Measurements from ENCODE around the gene CLK2. TPM values are rescaled to one million over a fixed set of nuclear protein-coding genes. Genes with fewer than 3 reads are reported as not detected.
A peak's percentile ranks its signal among the peaks of the same experiment; 100 is the strongest.

CLK2 gene
- polyA plus RNA-seq, 1 donor (not counting 4 experiments of a cell fraction or from before 2014, with no cell fraction given) = 45.3 TPM

GRCh38 chr1:155295183-155295941 is 22.1 kb upstream of the CLK2 start:
- Histone ChIP-seq H3K79me2 (ENCODE audit: control insufficient read depth, insufficient read depth, low read length) (no peaks in the 10 kb centered on the region), H3K4me2 (ENCODE audit: control insufficient read depth, extremely low read depth, insufficient read depth, low read depth, low read length) (peak overlapping the region; percentile 60)
- FAIRE-seq = no peak

GRCh38 chr1:155294520-155295182 is 21.3 kb upstream of the CLK2 start:
- Histone ChIP-seq H3K4me1 (ENCODE audit: control insufficient read depth, extremely low read depth, insufficient read depth, low read length) (peaks cover 12% of the 10 kb centered on the region), H3K9ac (ENCODE audit: control insufficient read depth, extremely low read depth, insufficient read depth, low read length) (no peak overlapping the region), H3K27me3 (ENCODE audit: control insufficient read depth, extremely low read depth, insufficient read depth, low read length) (peaks cover 18% of the 10 kb centered on the region), H3K4me2 (ENCODE audit: control insufficient read depth, extremely low read depth, insufficient read depth, low read depth, low read length) (no peak overlapping the region), H3K27ac (ENCODE audit: control insufficient read depth, insufficient read depth, low read length) (no peak overlapping the region), H3K9me1 (ENCODE audit: control insufficient read depth, extremely low read depth, insufficient read depth, low read length) (no peaks in the 10 kb centered on the region), H3K9me3 (ENCODE audit: control insufficient read depth, low read depth, low read length) (no peaks in the 10 kb centered on the region), H3K4me3 (ENCODE audit: control insufficient read depth in 2 of 3, extremely low read depth in 1 of 3, insufficient read depth in 2 of 3, low read depth in 1 of 3, low read length in 3 of 3) (no peak overlapping the region), H3K36me3 (ENCODE audit: control insufficient read depth in 2 of 2, extremely low read depth in 1 of 2, insufficient read depth in 2 of 2, low read length in 2 of 2) (no peaks in the 10 kb centered on the region), H2AFZ (ENCODE audit: control insufficient read depth, low read length) (no peak overlapping the region), H3K79me2 (ENCODE audit: control insufficient read depth, insufficient read depth, low read length) (no peaks in the 10 kb centered on the region), H4K20me1 (ENCODE audit: control insufficient read depth, extremely low read depth, insufficient read depth, low read length) (no peaks in the 10 kb centered on the region)
- TF ChIP-seq EZH2 (IDR thresholded peaks at IDR 0.05; ENCODE audit: low read length) = no peak
- TF ChIP-seq, protein P1, sequence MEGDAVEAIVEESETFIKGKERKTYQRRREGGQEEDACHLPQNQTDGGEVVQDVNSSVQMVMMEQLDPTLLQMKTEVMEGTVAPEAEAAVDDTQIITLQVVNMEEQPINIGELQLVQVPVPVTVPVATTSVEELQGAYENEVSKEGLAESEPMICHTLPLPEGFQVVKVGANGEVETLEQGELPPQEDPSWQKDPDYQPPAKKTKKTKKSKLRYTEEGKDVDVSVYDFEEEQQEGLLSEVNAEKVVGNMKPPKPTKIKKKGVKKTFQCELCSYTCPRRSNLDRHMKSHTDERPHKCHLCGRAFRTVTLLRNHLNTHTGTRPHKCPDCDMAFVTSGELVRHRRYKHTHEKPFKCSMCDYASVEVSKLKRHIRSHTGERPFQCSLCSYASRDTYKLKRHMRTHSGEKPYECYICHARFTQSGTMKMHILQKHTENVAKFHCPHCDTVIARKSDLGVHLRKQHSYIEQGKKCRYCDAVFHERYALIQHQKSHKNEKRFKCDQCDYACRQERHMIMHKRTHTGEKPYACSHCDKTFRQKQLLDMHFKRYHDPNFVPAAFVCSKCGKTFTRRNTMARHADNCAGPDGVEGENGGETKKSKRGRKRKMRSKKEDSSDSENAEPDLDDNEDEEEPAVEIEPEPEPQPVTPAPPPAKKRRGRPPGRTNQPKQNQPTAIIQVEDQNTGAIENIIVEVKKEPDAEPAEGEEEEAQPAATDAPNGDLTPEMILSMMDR (optimal IDR thresholded peaks at IDR 0.05 in 1 of 3, IDR thresholded peaks at IDR 0.05 in 1 of 3, conservative IDR thresholded peaks at IDR 0.05 in 1 of 3; ENCODE audit: extremely low read depth in 1 of 3, insufficient read depth in 2 of 3, low read length in 3 of 3) = no peak
- DNase-seq (ENCODE audit: low read depth, low spot score) = no peak
- FAIRE-seq = no peak
- dilution Hi-C loops (cut with MboI; ENCODE audit: extremely low pct_ligation_motif_present, low sequenced_read_pairs) = no loop called here

More at GRCh38 chr1:155295183-155295941, 22.1 kb upstream of the CLK2 start:
- H3K36me3 ChIP-seq (ENCODE audit: control insufficient read depth in 2 of 2, extremely low read depth in 1 of 2, insufficient read depth in 2 of 2, low read length in 2 of 2) = no peaks in the 10 kb centered on the region
- no peaks in the 10 kb centered on the region for H3K9me3 ChIP-seq (ENCODE audit: control insufficient read depth, low read depth, low read length)
- peak; percentile 23 for TF ChIP-seq EZH2 (IDR thresholded peaks at IDR 0.05; ENCODE audit: low read length)
- TF ChIP-seq, protein P1 (optimal IDR thresholded peaks at IDR 0.05 in 1 of 3, IDR thresholded peaks at IDR 0.05 in 1 of 3, conservative IDR thresholded peaks at IDR 0.05 in 1 of 3; ENCODE audit: extremely low read depth in 1 of 3, insufficient read depth in 2 of 3, low read length in 3 of 3) = no peak
- dilution Hi-C loops (cut with MboI; ENCODE audit: extremely low pct_ligation_motif_present, low sequenced_read_pairs) = no loop called here
- peak overlapping the region in 1 of 3 experiments; percentile 33 for H3K4me3 ChIP-seq (ENCODE audit: control insufficient read depth in 2 of 3, extremely low read depth in 1 of 3, insufficient read depth in 2 of 3, low read depth in 1 of 3, low read length in 3 of 3)
- no peak for DNase-seq (ENCODE audit: low read depth, low spot score)
- H4K20me1 ChIP-seq (ENCODE audit: control insufficient read depth, extremely low read depth, insufficient read depth, low read length) = no peaks in the 10 kb centered on the region
- no peak overlapping the region for H3K9ac ChIP-seq (ENCODE audit: control insufficient read depth, extremely low read depth, insufficient read depth, low read length)
- H3K4me1 ChIP-seq (ENCODE audit: control insufficient read depth, extremely low read depth, insufficient read depth, low read length) = peaks cover 12% of the 10 kb centered on the region
- H2AFZ ChIP-seq (ENCODE audit: control insufficient read depth, low read length) = peak overlapping the region; percentile 63
- no peak overlapping the region for H3K27ac ChIP-seq (ENCODE audit: control insufficient read depth, insufficient read depth, low read length)
- peaks cover 18% of the 10 kb centered on the region for H3K27me3 ChIP-seq (ENCODE audit: control insufficient read depth, extremely low read depth, insufficient read depth, low read length)
- H3K9me1 ChIP-seq (ENCODE audit: control insufficient read depth, extremely low read depth, insufficient read depth, low read length) = no peaks in the 10 kb centered on the region
